CD4-positive, CD25-positive, alpha-beta regulatory T cell (primary cell): ENCODE data around the gene FOXP1. TPM values are rescaled to one million over a fixed set of nuclear protein-coding genes. Genes with fewer than 3 reads are reported as not detected.

Experiments used
- ATAC-seq, 2 donors: fragments of 150-1000 bp; cut with Tn5 transposase; one replicate each; pipeline ENCODE4 v1.10.0; 2021; ENCODE audit warnings: low read depth in 2 of 2, moderate number of reproducible peaks in 2 of 2, moderate library complexity in 1 of 2
- DNase-seq, 3 donors: peaks; one replicate each; pipeline versions ENCODE4 v3.0.0 to v3.0.0-alpha.2; 2012 to 2022; ENCODE audit warnings: mixed read lengths in 1 of 3
- H3K27ac ChIP-seq: one replicate; pipeline ENCODE4 v1.7.0; 2013; ENCODE audit warnings: mild to moderate bottlenecking, low read length; ENCODE audit not compliant: insufficient read depth, poor library complexity, severe bottlenecking
- H3K27me3 ChIP-seq: one replicate; pipeline ENCODE4 v1.7.0; 2013; ENCODE audit warnings: low read length; ENCODE audit not compliant: control insufficient read depth, insufficient read depth
- H3K36me3 ChIP-seq: one replicate; pipeline ENCODE4 v1.7.0; 2013; ENCODE audit warnings: mild to moderate bottlenecking, low read length, moderate library complexity; ENCODE audit not compliant: control insufficient read depth, insufficient read depth
- H3K4me1 ChIP-seq: 2 replicates; pipeline ENCODE4 v1.7.0; 2013; ENCODE audit warnings: mild to moderate bottlenecking, low read length; ENCODE audit not compliant: insufficient read depth, control insufficient read depth, poor library complexity, severe bottlenecking
- H3K4me3 ChIP-seq: one replicate; pipeline ENCODE4 v1.7.0; 2013; ENCODE audit warnings: low read depth, mild to moderate bottlenecking, low read length, moderate library complexity
- H3K9me3 ChIP-seq, 2 experiments: 1 replicate in 1 of 2; 2 replicates in 1 of 2; pipeline ENCODE4 v1.7.0; 2013; ENCODE audit warnings: low read length in 2 of 2, mild to moderate bottlenecking in 1 of 2, moderate library complexity in 1 of 2; ENCODE audit not compliant: control insufficient read depth in 2 of 2
- H3K27ac Mint-ChIP-seq, 3 donors: one replicate each; pipeline ENCODE4 v1.8.0; 2020 to 2022; ENCODE audit warnings: mild to moderate bottlenecking in 3 of 3, mixed read lengths in 3 of 3, moderate library complexity in 2 of 3
- H3K27me3 Mint-ChIP-seq: one replicate; pipeline ENCODE4 v1.8.0; 2022; ENCODE audit warnings: mild to moderate bottlenecking, mixed read lengths
- H3K36me3 Mint-ChIP-seq: one replicate; pipeline ENCODE4 v1.8.0; 2020; ENCODE audit warnings: mixed read lengths
- H3K4me1 Mint-ChIP-seq, 4 donors: one replicate each; pipeline ENCODE4 v1.8.0; 2020 to 2022; ENCODE audit warnings: mixed read lengths in 4 of 4, mild to moderate bottlenecking in 1 of 4
- H3K4me3 Mint-ChIP-seq, 4 donors: one replicate each; pipeline ENCODE4 v1.8.0; 2020 to 2022; ENCODE audit warnings: mild to moderate bottlenecking in 4 of 4, mixed read lengths in 4 of 4, moderate library complexity in 3 of 4
- H3K9me3 Mint-ChIP-seq, 7 donors: one replicate each; pipeline ENCODE4 v1.8.0; 2020 to 2022; ENCODE audit warnings: mixed read lengths in 7 of 7, mild to moderate bottlenecking in 3 of 7, moderate library complexity in 2 of 7
- polyA plus RNA-seq, 4 donors: library from polyadenylated mRNA; unstranded; fragments of 300-500 nt; fragmentation: Illumina TruSeq; gene quantifications; one replicate each; pipeline ENCODE4 v1.2.3, GENCODE V29; 2021
- total RNA-seq: library from RNA; stranded (reverse); gene quantifications from one replicate; pipeline ENCODE4 v1.2.3, GENCODE V29; 2022

FOXP1 gene
- total and polyA plus RNA-seq, 5 donors from 2014 or later = 301 to 599 (median 346) TPM

DNA sequence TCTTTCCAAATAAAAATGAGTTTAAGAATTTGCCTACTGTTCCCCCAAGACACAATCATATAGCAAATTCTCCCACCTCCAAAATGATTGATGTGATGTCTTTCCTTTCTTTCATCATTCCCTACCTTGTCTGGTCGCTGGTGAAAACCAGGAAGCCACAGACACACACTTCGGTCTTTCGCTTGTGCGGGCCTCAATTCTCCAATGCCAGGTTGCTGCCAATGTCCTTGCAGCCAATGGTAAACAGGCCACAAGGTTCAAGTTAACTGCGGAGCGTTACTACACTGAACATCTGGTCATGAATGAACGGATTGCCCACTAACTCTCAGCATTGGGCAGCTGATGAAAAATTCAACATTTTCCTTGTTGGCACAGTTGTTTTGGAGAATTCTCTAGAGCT lies 192.2 kb downstream of the FOXP1 start:
- peak overlapping the region; percentile 87 for H3K27ac ChIP-seq
- ATAC-seq (no peak), DNase-seq (no peak)
- H3K36me3 Mint-ChIP-seq = peaks cover 18% of the 10 kb centered on the region
- H3K27ac Mint-ChIP-seq = peak overlapping the region; percentile 95 to 97 (median 97)
- no peaks in the 10 kb centered on the region for H3K36me3 ChIP-seq
- no peaks in the 10 kb centered on the region for H3K27me3 ChIP-seq
- H3K4me1 ChIP-seq = peaks cover 64% of the 10 kb centered on the region
- no peaks in the 10 kb centered on the region for H3K9me3 ChIP-seq
- H3K27me3 Mint-ChIP-seq = no peaks in the 10 kb centered on the region
- H3K9me3 Mint-ChIP-seq = no peaks in the 10 kb centered on the region
- H3K4me1 Mint-ChIP-seq = peaks cover 47 to 83% (median 72%) of the 10 kb centered on the region in 4 donors
- peak overlapping the region; percentile 66 for H3K4me3 ChIP-seq
- H3K4me3 Mint-ChIP-seq = peak overlapping the region; percentile 8 to 87 (median 81)

- Histone ChIP-seq H3K9me3 (no peaks in the 10 kb centered on the region), H3K4me3 (peak overlapping the region; percentile 66), H3K27me3 (no peaks in the 10 kb centered on the region), H3K27ac (peak overlapping the region; percentile 87), H3K4me1 (peaks cover 67% of the 10 kb centered on the region), H3K36me3 (no peaks in the 10 kb centered on the region)
- peak in 1 of 2 donors; percentile 7 for ATAC-seq
- Mint-ChIP-seq H3K4me3 (peak overlapping the region; percentile 71 to 87 (median 81)), H3K27ac (peak overlapping the region; percentile 95 to 97 (median 97)), H3K27me3 (no peaks in the 10 kb centered on the region), H3K4me1 (peaks cover 39 to 83% (median 71%) of the 10 kb centered on the region in 4 donors), H3K36me3 (peaks cover 15% of the 10 kb centered on the region), H3K9me3 (no peaks in the 10 kb centered on the region)
- DNase-seq = peak in 2 of 3 donors; percentile 7 to 71
Measured at GRCh38 chr3:71389911-71390573, 193.5 kb downstream of the FOXP1 start.

DNA sequence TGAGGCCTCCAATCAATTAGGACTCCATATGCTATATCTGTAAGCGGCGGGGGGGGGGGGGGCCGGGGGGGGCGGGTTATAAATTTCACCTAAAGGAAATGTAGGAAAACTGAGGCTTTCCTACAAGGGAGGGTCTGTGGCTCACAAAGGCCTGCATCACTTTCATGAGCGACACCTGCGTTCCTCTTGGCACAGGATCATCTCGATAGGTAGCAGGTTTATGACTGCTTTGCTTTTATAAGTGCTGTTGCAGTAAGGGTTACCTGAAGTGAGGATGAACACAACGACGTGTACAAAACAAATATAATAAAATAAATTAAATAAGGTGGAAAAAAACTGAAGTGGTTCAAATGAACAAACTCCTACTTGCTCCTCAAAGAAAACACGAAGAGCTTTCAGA lies 194.3 kb downstream of the FOXP1 start:
- Histone ChIP-seq H3K4me3 (peak overlapping the region; percentile 66), H3K9me3 (no peaks in the 10 kb centered on the region), H3K36me3 (no peaks in the 10 kb centered on the region), H3K4me1 (peaks cover 75% of the 10 kb centered on the region), H3K27ac (peak overlapping the region; percentile 87), H3K27me3 (no peaks in the 10 kb centered on the region)
- ATAC-seq = no peak
- no peak for DNase-seq
- no peaks in the 10 kb centered on the region for H3K27me3 Mint-ChIP-seq
- peak overlapping the region; percentile 76 to 95 (median 93) for H3K27ac Mint-ChIP-seq
- H3K9me3 Mint-ChIP-seq = no peaks in the 10 kb centered on the region
- H3K4me1 Mint-ChIP-seq = peaks cover 46 to 89% (median 77%) of the 10 kb centered on the region in 4 donors
- peak overlapping the region in 2 of 4 donors; percentile 24 to 31 for H3K4me3 Mint-ChIP-seq
- peaks cover 18% of the 10 kb centered on the region for H3K36me3 Mint-ChIP-seq

DNA sequence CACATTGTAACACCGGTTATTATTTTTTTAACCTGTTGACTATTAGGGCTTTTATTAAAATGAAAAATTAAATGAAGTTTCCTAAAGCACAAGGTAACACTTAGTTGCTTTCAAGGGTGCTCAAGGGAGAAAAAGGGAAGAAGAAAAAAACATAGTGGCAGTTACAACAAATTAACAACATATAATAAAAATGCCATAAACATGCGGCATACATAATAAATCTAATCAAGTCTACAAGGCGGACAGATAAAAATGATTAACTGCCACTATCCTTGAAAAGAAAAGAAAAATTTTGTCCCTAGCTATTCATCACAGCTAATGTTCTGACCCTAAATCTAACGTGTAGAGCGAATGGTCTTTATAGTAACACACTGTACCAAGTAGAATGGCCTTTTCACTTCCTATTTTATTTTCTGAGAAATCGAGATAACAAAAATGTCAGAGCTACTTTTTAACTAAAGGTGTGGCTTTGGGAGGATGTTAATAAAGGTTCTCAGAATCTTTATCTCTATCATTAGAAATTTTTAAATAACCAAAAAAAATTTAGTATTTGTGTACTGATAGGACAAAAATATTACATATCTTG lies 194.9 kb downstream of the FOXP1 start:
- Histone ChIP-seq H3K9me3 (no peaks in the 10 kb centered on the region), H3K4me3 (peak overlapping the region; percentile 66), H3K4me1 (peaks cover 80% of the 10 kb centered on the region), H3K36me3 (no peaks in the 10 kb centered on the region), H3K27ac (peak overlapping the region; percentile 87), H3K27me3 (no peaks in the 10 kb centered on the region)
- Mint-ChIP-seq H3K4me1 (peaks cover 46 to 89% (median 75%) of the 10 kb centered on the region in 4 donors), H3K27ac (peak overlapping the region; percentile 76 to 93 (median 89)), H3K27me3 (no peaks in the 10 kb centered on the region), H3K4me3 (peak overlapping the region; percentile 31 to 83 (median 58)), H3K36me3 (peaks cover 20% of the 10 kb centered on the region), H3K9me3 (no peaks in the 10 kb centered on the region)
- ATAC-seq (no peak), DNase-seq (peak in 1 of 3 donors; percentile 68)

DNA sequence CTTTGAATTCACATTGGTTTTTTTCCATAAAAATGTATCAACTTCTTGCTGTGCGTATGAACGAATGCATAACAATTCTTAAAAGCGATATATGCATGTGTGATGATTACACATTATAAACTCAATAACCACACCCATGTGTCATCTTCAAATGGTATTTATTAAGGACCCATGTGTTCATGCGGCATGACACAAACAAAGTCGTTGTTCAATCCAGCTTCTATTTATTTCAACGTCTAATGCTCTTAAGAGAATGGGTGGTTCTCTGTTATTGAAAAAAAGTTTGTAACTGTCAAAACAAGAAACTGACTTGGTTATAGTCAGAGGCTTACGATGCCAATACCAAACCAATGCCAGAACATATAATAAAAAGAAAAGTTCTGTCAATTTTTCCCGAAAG lies 195.9 kb downstream of the FOXP1 start:
- peak overlapping the region; percentile 87 for H3K27ac ChIP-seq
- H3K27ac Mint-ChIP-seq = peak overlapping the region; percentile 86 to 93 (median 89)
- H3K4me3 ChIP-seq = peak overlapping the region; percentile 66

GRCh38 chr3:71384837-71385716 lies 198.5 kb downstream of the FOXP1 start:
- ATAC-seq = no peak
- Histone ChIP-seq H3K9me3 (no peaks in the 10 kb centered on the region), H3K4me3 (peak overlapping the region; percentile 20), H3K27me3 (no peaks in the 10 kb centered on the region), H3K36me3 (no peaks in the 10 kb centered on the region), H3K4me1 (peaks cover 54% of the 10 kb centered on the region), H3K27ac (peak overlapping the region; percentile 62)
- H3K4me3 Mint-ChIP-seq = peak overlapping the region; percentile 36 to 80 (median 49)
- peaks cover 20% of the 10 kb centered on the region for H3K36me3 Mint-ChIP-seq
- no peaks in the 10 kb centered on the region for H3K27me3 Mint-ChIP-seq
- H3K27ac Mint-ChIP-seq = peak overlapping the region; percentile 83 to 99 (median 93)
- peaks cover 35 to 88% (median 64%) of the 10 kb centered on the region in 4 donors for H3K4me1 Mint-ChIP-seq
- H3K9me3 Mint-ChIP-seq = no peaks in the 10 kb centered on the region
- peak in 1 of 3 donors; percentile 67 for DNase-seq

More for the DNA sequence above, 195.9 kb downstream of the FOXP1 start:
- Mint-ChIP-seq H3K4me3 (peak overlapping the region; percentile 27 to 83 (median 39)), H3K4me1 (peaks cover 51 to 92% (median 79%) of the 10 kb centered on the region in 4 donors), H3K36me3 (peaks cover 29% of the 10 kb centered on the region), H3K9me3 (no peaks in the 10 kb centered on the region), H3K27me3 (no peaks in the 10 kb centered on the region)
- DNase-seq (peak in 2 of 3 donors; percentile 33 to 72), ATAC-seq (peak; percentile 15 to 32)
- H3K36me3 ChIP-seq = no peaks in the 10 kb centered on the region
- no peaks in the 10 kb centered on the region for H3K27me3 ChIP-seq
- peaks cover 79% of the 10 kb centered on the region for H3K4me1 ChIP-seq
- no peaks in the 10 kb centered on the region for H3K9me3 ChIP-seq

- peak overlapping the region; percentile 62 for H3K27ac ChIP-seq
- H3K4me1 ChIP-seq = peaks cover 51% of the 10 kb centered on the region
Measured at GRCh38 chr3:71384388-71384787, 199.1 kb downstream of the FOXP1 start.

More at GRCh38 chr3:71384388-71384787, 199.1 kb downstream of the FOXP1 start:
- DNase-seq (no peak), ATAC-seq (no peak)
- Mint-ChIP-seq H3K4me1 (peaks cover 32 to 90% (median 59%) of the 10 kb centered on the region in 4 donors), H3K9me3 (no peaks in the 10 kb centered on the region), H3K36me3 (peaks cover 25% of the 10 kb centered on the region), H3K27ac (peak overlapping the region; percentile 78 to 99 (median 93)), H3K27me3 (no peaks in the 10 kb centered on the region), H3K4me3 (peak overlapping the region; percentile 36 to 80 (median 49))
- peak overlapping the region; percentile 20 for H3K4me3 ChIP-seq
- H3K9me3 ChIP-seq = no peaks in the 10 kb centered on the region
- no peaks in the 10 kb centered on the region for H3K27me3 ChIP-seq
- no peaks in the 10 kb centered on the region for H3K36me3 ChIP-seq
